ENCODE measurements around the gene CEP70.
"Not testable (repeated sequence)": the region's sequence is repeated elsewhere in the genome, so short reads cannot be mapped to it uniquely, and the experiment has no call there.

CEP70 gene

DNA sequence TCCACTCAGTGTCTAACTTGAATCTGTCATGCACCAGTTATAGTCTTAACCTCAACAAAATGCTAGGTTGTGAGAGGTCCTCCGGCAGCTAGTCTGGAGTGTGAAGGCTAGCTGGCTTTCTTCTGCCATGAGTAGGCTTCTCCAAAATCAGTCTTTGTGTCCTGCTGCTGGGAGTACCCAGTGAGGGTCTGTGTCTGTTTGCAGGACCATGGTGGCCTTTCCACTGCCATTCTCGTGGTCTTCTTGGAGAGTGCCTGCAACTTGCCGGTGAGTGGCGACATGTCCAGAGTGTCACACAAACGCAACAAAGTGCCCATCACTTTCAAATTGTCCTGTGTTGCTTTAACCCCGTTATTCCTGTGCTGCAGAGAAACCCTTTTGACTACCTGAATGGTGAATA lies 125.6 kb downstream of the CEP70 start:
- no peak for DNase-seq

DNA sequence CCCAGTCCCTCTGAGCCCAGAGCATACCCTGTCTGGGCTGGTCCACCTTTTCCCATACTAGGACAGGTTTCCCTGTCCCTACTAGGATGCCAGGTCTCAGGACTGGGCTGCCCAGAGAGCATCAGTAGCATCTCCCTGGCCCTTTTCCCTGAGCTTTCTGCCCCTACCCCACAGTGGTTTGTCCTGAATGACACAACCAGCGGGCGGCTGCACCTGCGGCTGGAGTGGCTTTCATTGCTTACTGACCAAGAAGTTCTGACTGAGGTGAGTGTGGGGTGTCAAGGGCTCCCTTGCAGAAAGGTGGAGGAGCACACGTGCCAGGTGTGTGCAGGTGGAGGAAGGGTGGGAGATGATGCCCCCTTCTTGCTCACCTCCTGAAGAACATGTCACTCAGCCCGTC lies 126.1 kb downstream of the CEP70 start:
- no peak for DNase-seq

- DNase-seq, result no peak
Observed at GRCh38 chr3:138465925-138466324, 128.1 kb downstream of the CEP70 start.

DNA sequence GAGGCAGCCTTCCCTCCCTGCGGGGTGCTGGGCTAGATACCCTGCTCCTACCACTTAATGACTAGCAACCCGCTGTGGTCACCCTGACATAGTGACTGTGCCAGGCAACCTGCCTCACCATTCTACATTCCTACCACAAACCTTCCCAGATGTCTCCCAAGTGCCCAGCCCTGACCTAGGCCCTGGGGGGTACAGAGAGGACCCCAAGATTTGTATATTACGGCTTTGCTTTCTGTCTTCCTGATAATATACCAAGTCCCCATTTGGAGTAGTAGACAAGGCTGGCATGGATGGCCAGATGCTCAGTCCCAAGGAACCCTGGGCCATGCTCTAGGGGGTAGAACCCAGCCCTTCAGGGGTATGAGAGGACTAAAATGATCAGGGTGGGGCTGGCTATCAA lies 128.6 kb downstream of the CEP70 start:
- DNase-seq, result no peak

GRCh38 chr3:138464491-138464860 lies 129.6 kb downstream of the CEP70 start:
- DNase-seq, result no peak

DNA sequence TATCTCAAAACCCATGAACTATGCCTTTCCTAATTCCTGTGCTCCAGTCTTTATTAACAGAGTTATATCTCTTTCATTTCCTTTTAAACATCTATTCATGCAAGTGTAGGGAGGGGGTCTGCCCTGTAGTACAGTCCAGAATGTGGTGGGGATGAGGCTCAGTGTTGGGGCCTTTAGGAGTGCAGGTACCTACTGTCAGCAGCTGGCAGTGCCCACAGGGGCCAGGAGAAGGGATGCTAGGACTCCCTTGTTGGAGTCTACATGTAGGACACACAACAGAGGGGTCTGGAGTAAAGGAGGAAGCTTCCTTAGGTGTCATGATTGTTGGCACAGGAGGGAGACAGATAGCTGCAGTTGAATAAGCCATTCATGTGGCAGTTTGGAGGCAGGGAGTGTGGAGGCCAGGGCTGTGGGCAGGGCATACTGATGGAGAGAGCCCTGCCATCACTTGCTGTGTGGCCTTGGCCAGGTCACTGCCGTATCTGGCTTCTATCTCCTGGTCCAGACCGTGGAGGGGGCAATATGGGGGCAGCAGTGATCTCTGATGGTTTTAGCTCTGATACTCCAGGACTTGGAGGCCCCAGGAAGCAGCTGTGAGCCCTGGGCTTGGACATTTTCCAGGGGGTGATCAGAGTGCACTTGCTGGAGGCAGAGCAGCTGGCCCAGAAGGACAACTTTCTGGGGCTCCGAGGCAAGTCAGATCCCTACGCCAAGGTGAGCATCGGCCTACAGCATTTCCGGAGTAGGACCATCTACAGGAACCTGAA lies 130.2 kb downstream of the CEP70 start:
- no peak for DNase-seq

DNA sequence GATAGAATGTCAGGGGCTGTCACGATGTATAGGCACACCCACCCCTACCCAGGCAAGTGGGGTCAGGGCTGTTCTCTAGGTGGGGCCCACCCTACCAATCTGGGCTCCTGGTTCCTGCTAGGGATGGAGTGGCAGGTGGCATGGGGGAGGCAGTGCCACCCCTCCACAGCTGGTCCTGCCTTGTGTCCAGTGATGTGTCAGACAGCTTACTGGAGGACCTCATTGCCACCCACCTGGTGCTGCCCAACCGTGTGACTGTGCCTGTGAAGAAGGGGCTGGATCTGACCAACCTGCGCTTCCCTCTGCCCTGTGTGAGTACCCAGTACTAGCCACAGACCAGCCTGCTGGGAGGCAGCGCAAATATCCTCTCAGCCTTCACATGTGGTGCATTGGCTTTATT lies 132.2 kb downstream of the CEP70 start:
- DNase-seq, result no peak

GRCh38 chr3:138461246-138461645 lies 132.8 kb downstream of the CEP70 start:
- DNase-seq, result no peak

DNA sequence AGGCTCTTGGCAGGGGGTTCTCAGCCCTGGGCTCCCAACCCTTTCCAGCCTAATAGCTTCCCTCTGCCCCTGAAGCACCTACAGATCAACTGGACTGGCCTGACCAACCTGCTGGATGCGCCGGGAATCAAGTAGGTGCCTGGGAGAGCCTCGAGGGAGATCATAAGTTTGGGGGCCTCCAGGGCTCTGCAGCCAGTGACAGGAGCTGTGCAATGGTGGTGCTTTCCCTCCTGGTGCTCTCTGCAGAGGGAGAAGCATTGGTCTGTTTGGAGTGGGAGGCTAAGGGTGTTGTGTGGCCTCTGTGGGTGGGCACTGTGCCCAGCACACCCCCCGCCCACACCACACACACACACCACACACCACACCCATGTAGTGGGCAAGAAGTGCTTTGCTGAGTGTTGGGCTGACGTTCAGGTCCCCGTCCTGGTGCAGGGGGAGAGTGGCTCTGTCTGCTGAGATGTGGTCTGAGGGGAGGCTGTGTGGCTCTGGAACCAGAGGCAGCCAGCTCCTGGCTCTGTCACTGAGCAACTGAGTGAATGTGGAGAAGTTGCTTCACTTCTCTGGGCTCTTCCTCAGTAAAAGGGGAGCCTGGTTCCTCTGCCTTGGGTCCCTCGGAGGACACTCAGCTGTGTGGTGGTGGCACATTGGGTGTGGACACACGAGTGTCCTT lies 133.4 kb downstream of the CEP70 start:
- DNase-seq, result no peak

DNA sequence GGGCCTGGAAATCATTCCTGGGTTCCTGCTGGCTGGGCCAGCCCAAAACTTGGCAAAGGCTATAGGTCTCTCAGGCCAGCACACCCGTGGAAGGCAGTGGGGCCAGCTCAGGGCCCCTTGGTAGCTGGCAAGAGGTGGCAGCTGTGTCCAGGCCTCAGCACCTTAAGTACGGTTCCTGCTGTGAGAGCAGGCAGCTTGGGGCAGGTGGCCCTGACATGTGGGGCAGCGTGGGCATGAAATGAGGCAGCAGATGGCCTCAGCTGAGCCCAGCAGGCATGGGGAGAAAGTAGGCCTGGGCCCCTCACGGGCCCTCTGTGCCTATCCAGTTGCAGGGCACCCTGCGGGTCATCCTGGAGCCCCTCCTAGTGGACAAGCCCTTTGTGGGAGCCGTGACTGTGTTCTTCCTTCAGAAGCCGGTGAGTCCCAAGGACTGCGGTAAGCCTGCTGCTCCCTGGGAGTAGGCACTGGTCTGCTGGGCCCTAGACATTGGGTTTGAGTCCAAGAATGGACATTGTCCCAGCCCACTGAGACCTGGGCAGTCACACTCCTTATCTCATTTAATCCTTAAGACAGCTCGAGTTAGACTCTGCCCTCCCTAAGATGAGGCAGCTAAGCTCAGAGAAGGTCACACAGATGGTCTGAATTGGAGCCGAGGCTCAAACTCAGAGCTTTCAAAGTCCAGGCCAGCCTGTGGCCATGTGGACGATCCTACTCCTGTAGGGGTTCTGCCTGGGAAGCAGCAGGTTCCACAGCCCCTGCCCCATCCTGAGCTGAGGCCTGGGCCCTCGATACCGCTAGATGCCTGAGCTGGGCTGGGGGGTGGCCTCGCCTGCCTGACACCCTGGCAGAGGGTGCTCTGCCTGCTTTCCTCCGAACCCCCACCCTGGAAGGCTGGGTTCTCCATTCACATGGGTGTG lies 134.2 kb downstream of the CEP70 start:
- DNase-seq, result no peak

GRCh38 chr3:138458774-138459499 lies 135.1 kb downstream of the CEP70 start:
- DNase-seq, result no peak

DNA sequence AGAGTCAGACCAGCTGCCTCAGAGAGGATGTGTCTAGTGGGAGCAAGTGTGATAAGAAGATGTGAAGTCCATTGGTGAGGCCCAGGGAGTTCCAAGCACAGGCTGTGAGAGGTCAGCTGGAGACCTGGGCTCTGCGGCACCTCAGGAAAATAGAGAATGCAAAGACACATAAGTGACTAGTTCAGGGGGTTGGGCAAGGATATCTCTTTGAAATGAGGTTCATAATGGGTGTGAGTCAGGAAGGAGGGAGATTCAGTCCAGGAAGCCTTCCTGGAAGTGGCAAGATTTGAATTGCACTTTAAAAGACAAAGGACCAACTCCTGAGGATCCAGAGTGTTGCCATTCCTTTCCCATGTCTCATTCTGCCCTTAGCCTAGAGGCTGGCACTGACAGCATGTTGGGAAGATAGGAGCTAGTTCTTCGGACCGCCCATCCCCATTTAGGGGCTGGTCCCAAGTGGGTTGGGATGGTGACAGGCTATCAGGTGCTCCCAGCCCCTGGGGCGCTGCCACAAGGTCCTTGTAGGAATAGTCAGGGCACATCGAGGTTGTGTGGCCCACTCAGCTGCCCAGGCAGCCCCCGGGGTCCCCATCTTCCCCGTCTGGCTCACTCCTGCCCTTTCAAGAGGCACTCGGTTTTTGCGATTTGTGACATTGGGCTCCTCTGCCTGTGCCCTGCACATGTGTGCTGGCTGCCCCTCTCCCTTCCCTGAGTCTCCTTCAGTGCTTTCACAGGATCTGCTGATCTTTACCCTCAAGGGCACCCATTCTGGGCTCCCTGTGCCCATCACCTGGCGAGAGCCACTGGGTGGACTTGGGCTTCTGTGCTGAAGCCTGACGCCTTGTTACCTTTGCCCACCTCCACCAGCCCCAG lies 136.0 kb downstream of the CEP70 start:
- DNase-seq, result no peak

GRCh38 chr3:138456961-138457862 lies 136.8 kb downstream of the CEP70 start:
- DNase-seq, result no peak

- no peak for DNase-seq
Observed at GRCh38 chr3:138455801-138456716, 138.0 kb downstream of the CEP70 start.

- not testable (repeated sequence) for DNase-seq
Observed at GRCh38 chr3:138453940-138454339, 140.1 kb downstream of the CEP70 start.

DNA sequence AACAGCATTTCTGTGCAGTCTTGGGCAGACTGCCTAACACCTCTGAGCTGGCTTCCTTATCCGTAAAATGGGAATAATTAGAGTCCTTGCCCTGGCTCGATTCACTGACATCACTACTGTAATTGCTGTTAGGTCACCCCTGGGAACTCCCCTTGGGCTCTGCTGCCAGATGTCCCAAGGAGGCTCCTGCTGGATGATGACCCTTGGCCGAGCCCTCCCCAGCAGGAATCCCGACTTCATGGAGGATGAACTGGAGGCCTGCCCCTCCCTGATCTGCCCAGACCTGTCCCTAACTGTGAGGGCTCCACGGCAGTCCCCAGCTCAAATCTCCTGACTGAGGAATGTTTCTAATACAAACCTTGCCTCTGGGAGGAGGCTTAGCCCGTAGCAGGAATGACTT lies 141.6 kb downstream of the CEP70 start:
- DNase-seq, result no peak

DNA sequence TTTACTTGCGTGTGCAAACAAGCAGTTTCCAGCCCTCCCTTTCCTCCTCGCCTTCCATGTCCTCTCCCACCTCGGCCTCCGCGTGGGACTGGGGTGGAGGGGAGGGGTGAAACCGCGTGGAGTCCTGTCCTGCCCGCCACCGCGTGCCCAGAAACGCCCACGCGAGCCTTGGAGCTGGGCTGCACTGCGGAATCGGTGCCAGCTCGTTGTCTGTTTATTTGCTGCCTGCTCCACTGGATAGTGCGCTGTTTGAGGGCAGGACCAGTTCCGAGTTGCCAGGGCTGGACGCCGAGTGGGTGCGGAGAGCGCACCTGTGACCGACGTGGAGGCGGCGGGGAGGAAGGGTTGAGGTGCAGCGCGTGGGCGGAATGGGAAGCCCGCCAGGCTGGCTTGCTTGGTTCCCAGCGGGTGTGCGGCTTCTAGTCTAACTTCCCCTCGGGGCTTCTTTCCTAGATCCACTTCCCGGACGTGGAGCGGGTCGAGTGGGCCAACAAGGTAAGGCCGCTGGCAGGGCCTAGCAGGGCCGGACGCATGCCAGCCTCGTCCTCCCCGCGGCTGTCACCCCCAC lies 142.4 kb downstream of the CEP70 start:
- no peak for DNase-seq

GRCh38 chr3:138450704-138451424 lies 143.2 kb downstream of the CEP70 start:
- no peak for DNase-seq

DNA sequence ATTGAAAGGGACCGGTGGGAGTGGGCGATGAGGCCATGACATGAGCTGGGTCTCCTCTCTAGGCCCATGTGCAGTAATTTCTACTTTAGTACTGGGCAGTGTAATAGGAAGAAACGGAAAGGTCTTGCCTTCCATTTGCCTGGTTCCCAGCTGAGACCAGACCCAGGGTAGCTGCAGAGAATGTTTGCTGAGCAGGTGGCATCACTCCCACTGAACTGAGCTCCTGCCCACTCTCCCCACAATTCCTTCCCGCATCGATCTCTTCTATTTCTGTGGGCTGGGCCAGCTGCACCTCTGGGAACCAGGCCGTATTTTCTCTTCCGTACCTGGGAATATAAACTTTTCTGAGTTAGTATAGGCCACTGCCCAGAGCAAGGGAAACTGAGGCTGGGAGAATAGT lies 143.9 kb downstream of the CEP70 start:
- DNase-seq, result no peak
